ENCODE results near the gene RBM26. TPM values are rescaled to one million over a fixed set of nuclear protein-coding genes. Genes with fewer than 3 reads are reported as not detected.

Gene RBM26
- total and polyA plus RNA-seq, 2 experiments from 2014 or later: 46.0 to 69.3 TPM

DNA sequence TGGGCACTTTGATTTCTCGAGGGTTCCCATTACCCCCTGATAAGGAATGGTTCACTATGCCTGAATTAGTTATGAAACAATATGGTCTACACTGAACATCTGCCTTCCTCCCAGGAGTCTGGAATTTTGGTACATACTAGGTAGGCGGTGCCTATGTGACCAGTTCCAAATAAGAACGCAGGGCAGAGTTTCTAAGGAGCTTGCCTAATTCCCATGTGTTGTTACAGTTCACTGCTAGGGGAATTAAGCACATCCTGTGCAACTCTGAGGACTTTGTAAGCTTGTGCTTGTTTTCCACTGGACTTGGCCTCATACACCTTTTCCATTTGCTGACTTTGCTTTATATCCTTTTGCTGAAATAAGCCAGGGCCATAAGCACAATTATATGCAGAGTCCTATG is 29.2 kb downstream of the RBM26 start (continued):
- TF ChIP-seq, protein P1, sequence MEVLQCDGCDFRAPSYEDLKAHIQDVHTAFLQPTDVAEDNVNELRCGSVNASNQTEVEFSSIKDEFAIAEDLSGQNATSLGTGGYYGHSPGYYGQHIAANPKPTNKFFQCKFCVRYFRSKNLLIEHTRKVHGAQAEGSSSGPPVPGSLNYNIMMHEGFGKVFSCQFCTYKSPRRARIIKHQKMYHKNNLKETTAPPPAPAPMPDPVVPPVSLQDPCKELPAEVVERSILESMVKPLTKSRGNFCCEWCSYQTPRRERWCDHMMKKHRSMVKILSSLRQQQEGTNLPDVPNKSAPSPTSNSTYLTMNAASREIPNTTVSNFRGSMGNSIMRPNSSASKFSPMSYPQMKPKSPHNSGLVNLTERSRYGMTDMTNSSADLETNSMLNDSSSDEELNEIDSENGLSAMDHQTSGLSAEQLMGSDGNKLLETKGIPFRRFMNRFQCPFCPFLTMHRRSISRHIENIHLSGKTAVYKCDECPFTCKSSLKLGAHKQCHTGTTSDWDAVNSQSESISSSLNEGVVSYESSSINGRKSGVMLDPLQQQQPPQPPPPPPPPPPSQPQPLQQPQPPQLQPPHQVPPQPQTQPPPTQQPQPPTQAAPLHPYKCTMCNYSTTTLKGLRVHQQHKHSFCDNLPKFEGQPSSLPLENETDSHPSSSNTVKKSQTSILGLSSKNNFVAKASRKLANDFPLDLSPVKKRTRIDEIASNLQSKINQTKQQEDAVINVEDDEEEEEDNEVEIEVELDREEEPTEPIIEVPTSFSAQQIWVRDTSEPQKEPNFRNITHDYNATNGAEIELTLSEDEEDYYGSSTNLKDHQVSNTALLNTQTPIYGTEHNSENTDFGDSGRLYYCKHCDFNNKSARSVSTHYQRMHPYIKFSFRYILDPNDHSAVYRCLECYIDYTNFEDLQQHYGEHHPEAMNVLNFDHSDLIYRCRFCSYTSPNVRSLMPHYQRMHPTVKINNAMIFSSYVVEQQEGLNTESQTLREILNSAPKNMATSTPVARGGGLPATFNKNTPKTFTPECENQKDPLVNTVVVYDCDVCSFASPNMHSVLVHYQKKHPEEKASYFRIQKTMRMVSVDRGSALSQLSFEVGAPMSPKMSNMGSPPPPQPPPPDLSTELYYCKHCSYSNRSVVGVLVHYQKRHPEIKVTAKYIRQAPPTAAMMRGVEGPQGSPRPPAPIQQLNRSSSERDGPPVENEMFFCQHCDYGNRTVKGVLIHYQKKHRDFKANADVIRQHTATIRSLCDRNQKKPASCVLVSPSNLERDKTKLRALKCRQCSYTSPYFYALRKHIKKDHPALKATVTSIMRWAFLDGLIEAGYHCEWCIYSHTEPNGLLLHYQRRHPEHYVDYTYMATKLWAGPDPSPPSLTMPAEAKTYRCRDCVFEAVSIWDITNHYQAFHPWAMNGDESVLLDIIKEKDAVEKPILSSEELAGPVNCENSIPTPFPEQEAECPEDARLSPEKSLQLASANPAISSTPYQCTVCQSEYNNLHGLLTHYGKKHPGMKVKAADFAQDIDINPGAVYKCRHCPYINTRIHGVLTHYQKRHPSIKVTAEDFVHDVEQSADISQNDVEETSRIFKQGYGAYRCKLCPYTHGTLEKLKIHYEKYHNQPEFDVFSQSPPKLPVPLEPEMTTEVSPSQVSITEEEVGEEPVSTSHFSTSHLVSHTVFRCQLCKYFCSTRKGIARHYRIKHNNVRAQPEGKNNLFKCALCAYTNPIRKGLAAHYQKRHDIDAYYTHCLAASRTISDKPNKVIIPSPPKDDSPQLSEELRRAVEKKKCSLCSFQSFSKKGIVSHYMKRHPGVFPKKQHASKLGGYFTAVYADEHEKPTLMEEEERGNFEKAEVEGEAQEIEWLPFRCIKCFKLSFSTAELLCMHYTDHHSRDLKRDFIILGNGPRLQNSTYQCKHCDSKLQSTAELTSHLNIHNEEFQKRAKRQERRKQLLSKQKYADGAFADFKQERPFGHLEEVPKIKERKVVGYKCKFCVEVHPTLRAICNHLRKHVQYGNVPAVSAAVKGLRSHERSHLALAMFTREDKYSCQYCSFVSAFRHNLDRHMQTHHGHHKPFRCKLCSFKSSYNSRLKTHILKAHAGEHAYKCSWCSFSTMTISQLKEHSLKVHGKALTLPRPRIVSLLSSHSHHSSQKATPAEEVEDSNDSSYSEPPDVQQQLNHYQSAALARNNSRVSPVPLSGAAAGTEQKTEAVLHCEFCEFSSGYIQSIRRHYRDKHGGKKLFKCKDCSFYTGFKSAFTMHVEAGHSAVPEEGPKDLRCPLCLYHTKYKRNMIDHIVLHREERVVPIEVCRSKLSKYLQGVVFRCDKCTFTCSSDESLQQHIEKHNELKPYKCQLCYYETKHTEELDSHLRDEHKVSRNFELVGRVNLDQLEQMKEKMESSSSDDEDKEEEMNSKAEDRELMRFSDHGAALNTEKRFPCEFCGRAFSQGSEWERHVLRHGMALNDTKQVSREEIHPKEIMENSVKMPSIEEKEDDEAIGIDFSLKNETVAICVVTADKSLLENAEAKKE (CRISPR knock-in tag; IDR thresholded peaks at IDR 0.05): no peak
- TF ChIP-seq NANOG (IDR thresholded peaks at IDR 0.05; ENCODE audit: borderline replicate concordance): no peak
- no peak for TF ChIP-seq JUNB (IDR thresholded peaks at IDR 0.05; ENCODE audit: unreplicated experiment)

DNA sequence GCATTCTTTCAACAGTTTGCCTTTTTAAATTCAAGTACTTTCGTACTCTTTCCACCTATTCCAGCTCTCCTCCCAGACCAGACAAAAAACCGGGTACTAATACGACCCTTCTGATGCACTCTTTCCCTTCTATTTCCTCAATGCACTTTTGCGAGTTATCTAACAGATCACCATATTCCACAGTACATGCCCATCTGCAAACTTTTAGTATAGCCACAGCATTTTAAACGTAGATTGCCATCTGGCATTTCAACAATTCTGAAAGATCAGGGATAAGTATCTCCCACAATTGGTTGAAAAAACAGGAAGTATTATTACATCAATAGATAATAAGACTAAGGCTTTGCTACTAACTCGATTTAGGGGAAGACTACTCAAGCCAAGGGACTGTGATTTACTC is 31.5 kb downstream of the RBM26 start:
- Mint-ChIP-seq H3K9me3 (no peaks in the 10 kb centered on the region), H3K27me3 (ENCODE audit: insufficient read depth, low read depth, poor library complexity) (no peaks in the 10 kb centered on the region), H3K36me3 (ENCODE audit: low read depth) (peaks cover 41% of the 10 kb centered on the region), H3K4me3 (no peak overlapping the region), H3K27ac (no peak overlapping the region), H3K4me1 (peaks cover 3% of the 10 kb centered on the region; the same call in 2 of the 3 replicates)
- no peak for DNase-seq (ENCODE audit: low spot score)
- ATAC-seq: no peak
- H3K4me1 ChIP-seq (ENCODE audit: insufficient read depth): no peaks in the 10 kb centered on the region
- peaks cover 6% of the 10 kb centered on the region for H4K20me1 ChIP-seq (replicated peaks; ENCODE audit: insufficient read depth)
- H3K79me2 ChIP-seq (replicated peaks; ENCODE audit: insufficient read depth): peaks cover 29% of the 10 kb centered on the region
- H3K27ac ChIP-seq (ENCODE audit: low read depth): peak overlapping the region; percentile 68; the same call in 1 of the 2 replicates
- H3F3A ChIP-seq (replicated peaks; ENCODE audit: low read depth): peaks cover 10% of the 10 kb centered on the region
- H3K9me2 ChIP-seq (ENCODE audit: insufficient read depth): no peaks in the 10 kb centered on the region
- no peak overlapping the region for H3K4me2 ChIP-seq
- H2AFZ ChIP-seq: no peak overlapping the region
- H3K4me3 ChIP-seq: no peak overlapping the region
- peaks cover 43% of the 10 kb centered on the region for H3K36me3 ChIP-seq (ENCODE audit: insufficient read depth)
- H3K27me3 ChIP-seq (ENCODE audit: insufficient read depth): no peaks in the 10 kb centered on the region
- TF ChIP-seq STAT1 (IDR thresholded peaks at IDR 0.05; ENCODE audit: unreplicated experiment) (no peak), NANOG (IDR thresholded peaks at IDR 0.05; ENCODE audit: borderline replicate concordance) (no peak), ZNF114 (CRISPR knock-in tag; IDR thresholded peaks at IDR 0.05) (no peak), ZNF331 (CRISPR knock-in tag; IDR thresholded peaks at IDR 0.05; ENCODE audit: low read depth) (no peak), JUNB (IDR thresholded peaks at IDR 0.05; ENCODE audit: unreplicated experiment) (no peak), EZH2 (IDR thresholded peaks at IDR 0.05; ENCODE audit: low read depth, unreplicated experiment) (no peak), POLR2AphosphoS5 (IDR thresholded peaks at IDR 0.05; ENCODE audit: low read depth) (no peak), EZH2phosphoT487 (IDR thresholded peaks at IDR 0.05; ENCODE audit: unreplicated experiment) (no peak)
- TF ChIP-seq, protein P2, sequence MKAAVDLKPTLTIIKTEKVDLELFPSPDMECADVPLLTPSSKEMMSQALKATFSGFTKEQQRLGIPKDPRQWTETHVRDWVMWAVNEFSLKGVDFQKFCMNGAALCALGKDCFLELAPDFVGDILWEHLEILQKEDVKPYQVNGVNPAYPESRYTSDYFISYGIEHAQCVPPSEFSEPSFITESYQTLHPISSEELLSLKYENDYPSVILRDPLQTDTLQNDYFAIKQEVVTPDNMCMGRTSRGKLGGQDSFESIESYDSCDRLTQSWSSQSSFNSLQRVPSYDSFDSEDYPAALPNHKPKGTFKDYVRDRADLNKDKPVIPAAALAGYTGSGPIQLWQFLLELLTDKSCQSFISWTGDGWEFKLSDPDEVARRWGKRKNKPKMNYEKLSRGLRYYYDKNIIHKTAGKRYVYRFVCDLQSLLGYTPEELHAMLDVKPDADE (IDR thresholded peaks at IDR 0.05): no peak

All from GM23338 (cell line).